Naive thymus-derived CD4-positive, alpha-beta T cell (primary cell): ENCODE results near the gene NAV2. TPM values are rescaled to one million over a fixed set of nuclear protein-coding genes. Genes with fewer than 3 reads are reported as not detected.

ENCODE experiments used
- ATAC-seq: fragments of 150-1000 bp; cut with Tn5 transposase; 2 replicates; pipeline ENCODE4 v1.10.0; 2021; ENCODE audit warnings: mild to moderate bottlenecking, moderate library complexity
- CTCF ChIA-PET: fragments of 350-600 bp; sonication (Branson Sonifier 250); formaldehyde crosslinking; loops from one replicate; lab custom pipeline; 2021; ENCODE audit warnings: antibody characterized with exemption; lab: Charles Lee
- POLR2A ChIA-PET: fragments of 350-600 bp; sonication (Branson Sonifier 250); formaldehyde crosslinking; loops from one replicate; lab custom pipeline; 2021; ENCODE audit warnings: antibody characterized with exemption, inconsistent platforms; lab: Charles Lee
- DNase-seq, 9 donors: peaks; one replicate each; pipeline versions ENCODE4 v3.0.0 to v3.0.0-alpha.2; 2020 to 2022; ENCODE audit warnings: mixed read lengths in 1 of 9
- H3K27ac ChIP-seq: one replicate; pipeline ENCODE4 v1.7.0; 2013; ENCODE audit warnings: mild to moderate bottlenecking, low read depth, low read length, moderate library complexity
- H3K27me3 ChIP-seq, 2 donors: one replicate each; pipeline ENCODE4 v1.7.0; 2013; ENCODE audit warnings: low read length in 2 of 2, mild to moderate bottlenecking in 2 of 2, moderate library complexity in 2 of 2; ENCODE audit not compliant: control insufficient read depth in 2 of 2, insufficient read depth in 2 of 2
- H3K36me3 ChIP-seq, 3 experiments: 1 replicate in 2 of 3; 2 replicates in 1 of 3; pipeline ENCODE4 v1.7.0; 2013; ENCODE audit warnings: low read length in 3 of 3, mild to moderate bottlenecking in 3 of 3, moderate library complexity in 1 of 3; ENCODE audit not compliant: insufficient read depth in 3 of 3, control insufficient read depth in 2 of 3
- H3K4me1 ChIP-seq, 2 donors: one replicate each; pipeline ENCODE4 v1.7.0; 2013; ENCODE audit warnings: low read length in 2 of 2, mild to moderate bottlenecking in 2 of 2, moderate library complexity in 1 of 2; ENCODE audit not compliant: control insufficient read depth in 2 of 2, insufficient read depth in 2 of 2
- H3K4me3 ChIP-seq: 2 replicates; pipeline ENCODE4 v1.7.0; 2013; ENCODE audit warnings: mild to moderate bottlenecking, low read length
- H3K9me3 ChIP-seq, 3 experiments: 1 replicate in 2 of 3; 2 replicates in 1 of 3; pipeline ENCODE4 v1.7.0; 2013; ENCODE audit warnings: low read length in 3 of 3; ENCODE audit not compliant: control insufficient read depth in 2 of 3
- H3K27ac Mint-ChIP-seq, 9 donors: one replicate each; pipeline ENCODE4 v1.8.0; 2020 to 2022; ENCODE audit warnings: mixed read lengths in 9 of 9, mild to moderate bottlenecking in 8 of 9, moderate library complexity in 5 of 9, inconsistent platforms in 2 of 9
- H3K27me3 Mint-ChIP-seq, 5 donors: one replicate each; pipeline ENCODE4 v1.8.0; 2021 to 2022; ENCODE audit warnings: mixed read lengths in 5 of 5, mild to moderate bottlenecking in 1 of 5
- H3K36me3 Mint-ChIP-seq, 5 donors: one replicate each; pipeline ENCODE4 v1.8.0; 2020 to 2022; ENCODE audit warnings: mixed read lengths in 5 of 5, mild to moderate bottlenecking in 3 of 5, inconsistent platforms in 1 of 5
- H3K4me1 Mint-ChIP-seq, 7 donors: one replicate each; pipeline ENCODE4 v1.8.0; 2020 to 2022; ENCODE audit warnings: mixed read lengths in 7 of 7, mild to moderate bottlenecking in 3 of 7, inconsistent platforms in 1 of 7
- H3K4me3 Mint-ChIP-seq, 10 donors: one replicate each; pipeline ENCODE4 v1.8.0; 2020 to 2022; ENCODE audit warnings: mild to moderate bottlenecking in 10 of 10, mixed read lengths in 10 of 10, moderate library complexity in 6 of 10, inconsistent platforms in 2 of 10
- H3K9me3 Mint-ChIP-seq, 11 donors: one replicate each; pipeline ENCODE4 v1.8.0; 2020 to 2022; ENCODE audit warnings: mixed read lengths in 11 of 11, mild to moderate bottlenecking in 4 of 11, inconsistent platforms in 1 of 11, moderate library complexity in 1 of 11
- intact Hi-C, 2 donors: fragments of 100-400 bp; cut with micrococcal nuclease; formaldehyde crosslinking; loops; one replicate each; pipeline ENCODE4 v1.15.1; 2023
- polyA plus RNA-seq, 2 donors: library from polyadenylated mRNA; unstranded; fragments of 300-500 nt; fragmentation: Illumina TruSeq; gene quantifications; one replicate each; pipeline ENCODE4 v1.2.3, GENCODE V29; 2021
- total RNA-seq, 6 experiments: library from RNA in 5 of 6; stranded (reverse) in 5 of 6; gene quantifications; 1 replicate in 5 of 6; 2 replicates in 1 of 6; pipeline ENCODE4 v1.2.3 and lab custom pipeline; 2021 to 2026

Gene NAV2
- total and polyA plus RNA-seq, 7 experiments from 2014 or later: 0.24 to 2.2 (median 0.48) TPM; not detected in 2

- intact Hi-C loops: no loop called here
- Histone ChIP-seq H3K27ac (no peak overlapping the region), H3K4me1 (peaks cover 9% of the 10 kb centered on the region in 2 donors), H3K4me3 (no peak overlapping the region), H3K36me3 (no peaks in the 10 kb centered on the region), H3K27me3 (peaks cover 9 to 39% of the 10 kb centered on the region in 2 donors), H3K9me3 (peaks cover 0 to 17% (median 0%) of the 10 kb centered on the region in 3 experiments)
- POLR2A ChIA-PET: no interaction called here
- H3K4me3 Mint-ChIP-seq: peak overlapping the region in 4 of 10 donors; percentile 16 to 85 (median 46)
- peaks cover 21 to 65% (median 48%) of the 10 kb centered on the region in 7 donors for H3K4me1 Mint-ChIP-seq
- peaks cover 0 to 44% (median 19%) of the 10 kb centered on the region in 11 donors for H3K9me3 Mint-ChIP-seq
- peaks cover 73 to 86% (median 85%) of the 10 kb centered on the region in 5 donors for H3K27me3 Mint-ChIP-seq
- CTCF ChIA-PET: interaction anchor here (0.6 kb wide), 1 partner anchor 11 kb away, joined by 3 read pairs; no protein-coding TSS in a partner anchor
- H3K36me3 Mint-ChIP-seq: peaks cover 0 to 7% (median 5%) of the 10 kb centered on the region in 5 donors
- DNase-seq (no peak), ATAC-seq (no peak)
- peak overlapping the region in 5 of 9 donors; percentile 34 to 87 (median 67) for H3K27ac Mint-ChIP-seq
Measured at GRCh38 chr11:20161230-20161918, 448.7 kb downstream of the NAV2 start.

- H3K27ac Mint-ChIP-seq: peak overlapping the region in 5 of 9 donors; percentile 34 to 77 (median 63)
- intact Hi-C loops: no loop called here
Measured at GRCh38 chr11:20161923-20162744, 449.5 kb downstream of the NAV2 start.

GRCh38 chr11:20162824-20163782 is 450.5 kb downstream of the NAV2 start:
- intact Hi-C loops: loop anchor here in 1 of 2 donors (1.0 kb wide), 1 partner anchor 436 kb away; the partner anchor contains the start of gene SLC6A5
- POLR2A ChIA-PET: no interaction called here
- peak overlapping the region; percentile 23 for H3K4me3 ChIP-seq

More at GRCh38 chr11:20161923-20162744, 449.5 kb downstream of the NAV2 start:
- Histone ChIP-seq H3K4me3 (no peak overlapping the region), H3K9me3 (peaks cover 0 to 17% (median 0%) of the 10 kb centered on the region in 3 experiments), H3K36me3 (no peaks in the 10 kb centered on the region), H3K27me3 (peaks cover 9 to 39% of the 10 kb centered on the region in 2 donors), H3K4me1 (peaks cover 8 to 9% of the 10 kb centered on the region in 2 donors), H3K27ac (no peak overlapping the region)
- Mint-ChIP-seq H3K27me3 (peaks cover 79 to 93% (median 92%) of the 10 kb centered on the region in 5 donors), H3K4me3 (peak overlapping the region in 8 of 10 donors; percentile 17 to 85 (median 51)), H3K4me1 (peaks cover 21 to 64% (median 45%) of the 10 kb centered on the region in 7 donors), H3K9me3 (peaks cover 0 to 44% (median 19%) of the 10 kb centered on the region in 11 donors), H3K36me3 (peaks cover 0 to 7% (median 5%) of the 10 kb centered on the region in 5 donors)
- DNase-seq (peak in 1 of 9 donors; percentile 11), ATAC-seq (no peak)
- CTCF ChIA-PET: interaction anchor here (0.6 kb wide), 1 partner anchor 11 kb away, joined by 3 read pairs; no protein-coding TSS in a partner anchor
- POLR2A ChIA-PET: no interaction called here

GRCh38 chr11:20163783-20164481 is 451.3 kb downstream of the NAV2 start:
- H3K4me3 Mint-ChIP-seq: peak overlapping the region in 8 of 10 donors; percentile 73 to 85 (median 82)
- no peak for ATAC-seq

More at GRCh38 chr11:20162824-20163782, 450.5 kb downstream of the NAV2 start:
- H3K9me3 Mint-ChIP-seq: peaks cover 0 to 37% (median 19%) of the 10 kb centered on the region in 11 donors
- H3K27me3 Mint-ChIP-seq: peaks cover 82 to 93% (median 92%) of the 10 kb centered on the region in 5 donors
- ATAC-seq (no peak), DNase-seq (peak in 1 of 9 donors; percentile 16)
- peak overlapping the region; percentile 11 to 85 (median 82) for H3K4me3 Mint-ChIP-seq
- H3K4me1 Mint-ChIP-seq: peaks cover 14 to 54% (median 36%) of the 10 kb centered on the region in 7 donors
- Histone ChIP-seq H3K9me3 (peaks cover 0 to 17% (median 0%) of the 10 kb centered on the region in 3 experiments), H3K27ac (no peak overlapping the region), H3K27me3 (peaks cover 5 to 39% of the 10 kb centered on the region in 2 donors), H3K4me1 (peaks cover 0 to 4% of the 10 kb centered on the region in 2 donors), H3K36me3 (no peaks in the 10 kb centered on the region)
- CTCF ChIA-PET: no interaction called here
- peak overlapping the region in 6 of 9 donors; percentile 14 to 79 (median 62) for H3K27ac Mint-ChIP-seq
- H3K36me3 Mint-ChIP-seq: peaks cover 0 to 7% (median 5%) of the 10 kb centered on the region in 5 donors

More at GRCh38 chr11:20163783-20164481, 451.3 kb downstream of the NAV2 start:
- CTCF ChIA-PET: no interaction called here
- peaks cover 12 to 46% (median 27%) of the 10 kb centered on the region in 7 donors for H3K4me1 Mint-ChIP-seq
- peaks cover 75 to 90% (median 89%) of the 10 kb centered on the region in 5 donors for H3K27me3 Mint-ChIP-seq
- H3K9me3 Mint-ChIP-seq: peaks cover 0 to 31% (median 14%) of the 10 kb centered on the region in 11 donors
- POLR2A ChIA-PET: interaction anchor here (1.0 kb wide), 1 partner anchor 27 kb away, joined by 3 read pairs; no protein-coding TSS in a partner anchor
- H3K9me3 ChIP-seq: peaks cover 0 to 13% (median 0%) of the 10 kb centered on the region in 3 experiments
- H3K4me3 ChIP-seq: no peak overlapping the region
- peaks cover 0 to 5% (median 3%) of the 10 kb centered on the region in 5 donors for H3K36me3 Mint-ChIP-seq
- no peaks in the 10 kb centered on the region for H3K36me3 ChIP-seq
- intact Hi-C loops: loop anchor here in 1 of 2 donors (1.0 kb wide), 1 partner anchor 435 kb away; the partner anchor contains the start of gene SLC6A5
- peaks cover 0 to 4% of the 10 kb centered on the region in 2 donors for H3K4me1 ChIP-seq
- H3K27ac ChIP-seq: no peak overlapping the region
- peaks cover 0 to 36% of the 10 kb centered on the region in 2 donors for H3K27me3 ChIP-seq
- no peak for DNase-seq
- no peak overlapping the region for H3K27ac Mint-ChIP-seq
